ENCODE measurements around the gene KLF17.

Gene KLF17

GRCh38 chr1:44154049-44154448 lies 35.4 kb downstream of the KLF17 start:
- no peak for DNase-seq

GRCh38 chr1:44157903-44158302 lies 39.3 kb downstream of the KLF17 start:
- DNase-seq, result no peak

GRCh38 chr1:44158871-44159270 lies 40.2 kb downstream of the KLF17 start:
- DNase-seq, result no peak

GRCh38 chr1:44161546-44161945 lies 42.9 kb downstream of the KLF17 start:
- no peak for DNase-seq

- no peak for DNase-seq
These were observed 50.0 kb downstream of the KLF17 start for GRCh38 chr1:44168520-44169098.

- no peak for DNase-seq
These were observed 51.7 kb downstream of the KLF17 start for GRCh38 chr1:44170281-44170823.

GRCh38 chr1:44174630-44175029 lies 56.0 kb downstream of the KLF17 start:
- no peak for DNase-seq

Measured in C1 segment of cervical spinal cord (tissue), 14 donors.